ENCODE measurements around the gene AATF.

The AATF gene

GRCh38 chr17:37084372-37084771 is 135.6 kb downstream of the AATF start:
- DNase-seq: no peak

- DNase-seq: no peak
Observed at GRCh38 chr17:37086334-37086733, 137.6 kb downstream of the AATF start.

- DNase-seq: no peak
Observed at GRCh38 chr17:37086948-37087347, 138.2 kb downstream of the AATF start.

DNA sequence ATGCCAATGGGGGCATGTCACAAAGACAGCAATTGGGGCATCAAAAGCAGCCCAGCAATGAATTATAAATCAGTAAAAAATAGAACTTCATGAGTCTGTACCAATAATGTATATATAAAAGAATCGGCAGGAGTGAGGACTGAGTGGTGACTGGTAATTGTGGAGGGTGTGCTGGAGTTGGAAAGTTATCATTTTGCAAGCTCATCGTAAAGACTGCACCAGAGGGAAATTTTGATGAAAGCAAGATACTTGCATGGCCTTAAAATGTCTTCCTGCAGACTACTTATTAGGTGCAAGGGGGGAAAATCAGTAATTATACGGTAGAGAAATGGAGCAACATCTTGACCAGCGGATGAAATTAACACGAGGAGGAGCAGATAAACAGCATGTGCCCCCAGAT is 138.9 kb downstream of the AATF start:
- DNase-seq: no peak

- no peak for DNase-seq
Observed at GRCh38 chr17:37088459-37088858, 139.7 kb downstream of the AATF start.

- DNase-seq: no peak
Observed at GRCh38 chr17:37088913-37089312, 140.2 kb downstream of the AATF start.

DNA sequence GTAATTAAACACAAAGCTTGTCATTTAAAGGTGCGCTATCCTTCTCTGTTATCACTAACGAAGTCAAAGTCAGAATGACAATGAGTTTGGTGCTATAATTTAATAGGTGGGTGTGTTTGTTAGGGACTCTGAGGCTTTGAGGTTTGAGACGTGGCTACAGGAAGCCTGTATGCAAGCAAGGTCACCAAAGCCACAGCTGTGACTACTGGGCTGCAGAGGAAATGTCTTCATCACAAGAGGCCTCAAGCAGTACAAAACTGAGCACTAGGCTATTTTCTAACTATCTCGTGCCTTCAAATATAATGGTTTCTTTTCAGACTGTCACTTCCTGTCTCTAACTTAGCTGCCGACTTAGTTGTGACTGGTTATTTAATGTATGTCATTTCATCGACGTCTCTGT is 141.2 kb downstream of the AATF start:
- no peak for DNase-seq

- no peak for DNase-seq
Observed at GRCh38 chr17:37090941-37091340, 142.2 kb downstream of the AATF start.

DNA sequence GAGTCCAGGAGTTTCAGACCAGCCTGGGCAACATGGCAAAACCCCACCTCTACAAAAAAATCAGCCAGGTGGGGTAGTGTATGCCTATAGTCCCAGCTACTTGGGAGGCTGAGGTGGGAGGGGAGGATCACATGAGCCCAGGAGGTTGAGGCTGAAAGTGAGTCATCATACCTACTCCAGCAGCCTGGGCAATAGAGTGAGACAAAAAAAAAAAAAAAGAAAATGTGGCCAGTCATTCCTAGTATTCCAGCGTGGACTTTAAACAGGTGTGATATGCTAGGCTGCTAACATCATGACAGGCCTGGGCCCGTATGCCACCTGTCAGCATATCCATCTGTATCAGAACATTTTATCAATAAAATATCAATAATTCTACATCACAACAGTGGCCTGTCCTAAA is 143.3 kb downstream of the AATF start:
- no peak for DNase-seq

- DNase-seq: no peak
Observed at GRCh38 chr17:37092701-37093100, 143.9 kb downstream of the AATF start.

DNA sequence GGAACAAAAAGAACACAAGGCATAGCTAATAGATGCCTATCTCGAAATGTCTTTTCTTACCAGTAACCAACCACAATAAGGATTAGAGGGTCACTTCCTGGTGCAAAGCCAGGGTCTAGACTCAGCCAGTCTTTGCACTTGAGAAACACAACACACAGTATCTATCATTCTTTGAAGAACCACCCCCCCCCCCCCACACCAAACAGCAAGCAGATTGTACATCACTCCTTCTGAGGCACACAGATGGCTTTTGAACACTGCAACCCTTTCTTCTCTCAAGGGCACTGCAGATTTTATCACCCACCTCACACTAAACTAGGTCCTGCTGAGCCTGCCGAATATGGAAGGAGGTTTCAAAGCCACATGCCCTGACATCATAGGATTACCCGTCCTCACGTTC is 145.6 kb downstream of the AATF start:
- DNase-seq: no peak

DNA sequence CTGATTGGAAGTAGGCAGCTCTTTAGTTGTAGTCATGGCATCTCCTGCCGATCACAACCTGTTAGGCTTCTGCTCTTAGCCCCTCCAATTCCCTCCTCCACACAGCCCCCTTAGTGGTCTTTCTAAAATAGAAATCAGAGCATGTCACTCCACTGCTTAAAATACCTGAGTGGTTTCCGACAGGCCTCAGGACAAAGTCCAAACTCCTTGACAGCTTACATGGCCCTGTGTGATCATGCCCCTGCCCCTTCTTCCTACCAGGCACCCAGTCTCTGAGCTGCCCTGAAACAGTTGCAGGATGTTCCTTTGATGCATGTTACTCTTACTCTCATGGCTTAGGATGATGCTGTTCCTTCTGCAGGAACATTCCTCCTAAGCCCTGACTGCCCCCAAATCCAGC is 147.3 kb downstream of the AATF start:
- no peak for DNase-seq

DNA sequence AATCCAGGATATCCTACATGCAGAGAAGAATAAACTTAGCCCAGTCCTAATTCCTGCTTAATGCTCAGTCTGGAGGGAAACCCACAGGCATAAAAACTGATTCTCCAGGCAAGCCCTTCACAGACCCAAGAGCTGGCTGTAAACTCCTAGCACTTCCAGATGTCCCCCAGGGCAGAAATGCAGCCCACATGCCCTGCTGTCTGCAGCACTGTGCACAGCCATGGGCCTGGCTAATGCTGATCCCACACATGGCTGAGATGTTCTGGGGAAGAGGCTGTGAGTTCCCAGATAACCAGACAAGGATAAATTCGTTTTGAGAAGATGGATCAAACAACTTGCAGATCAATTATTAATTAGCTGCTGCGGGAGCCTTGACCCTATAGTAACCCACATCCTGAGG is 148.4 kb downstream of the AATF start:
- no peak for DNase-seq

GRCh38 chr17:37098152-37098551 is 149.4 kb downstream of the AATF start:
- DNase-seq: no peak

- DNase-seq: no peak
Observed at GRCh38 chr17:37098910-37099664, 150.3 kb downstream of the AATF start.

GRCh38 chr17:37100231-37100630 is 151.5 kb downstream of the AATF start:
- DNase-seq: no peak

GRCh38 chr17:37101306-37101705 is 152.6 kb downstream of the AATF start:
- no peak for DNase-seq

- no peak for DNase-seq
Observed at GRCh38 chr17:37103231-37103630, 154.5 kb downstream of the AATF start.

GRCh38 chr17:37106049-37106448 is 157.3 kb downstream of the AATF start:
- no peak for DNase-seq
